HG03139 (cell line): ENCODE measurements around the gene ABCD3.

Source experiments
- ATAC-seq: cut with Tn5 transposase; IDR thresholded peaks from one replicate; pipeline ENCODE4 v1.9.1; 2021; ENCODE audit not compliant: unreplicated experiment

The ABCD3 gene

DNA sequence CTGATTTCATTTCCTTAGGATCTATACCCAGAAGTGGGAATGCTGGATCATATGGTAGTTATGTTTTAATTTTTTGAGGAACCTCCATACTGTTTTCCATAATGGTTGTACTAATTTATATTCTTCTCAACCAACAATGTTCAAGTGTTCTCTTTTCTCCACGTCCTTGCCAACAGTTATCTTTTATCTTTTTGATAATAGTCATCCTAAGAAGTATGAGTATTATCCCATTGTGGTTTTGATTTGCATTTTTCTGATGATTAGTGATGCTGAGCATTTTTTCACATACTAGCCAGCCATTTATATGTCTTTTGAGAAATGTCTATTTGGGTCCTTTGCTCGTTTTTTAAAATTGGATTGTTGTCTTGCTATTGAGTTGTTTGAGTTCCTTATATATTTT lies 38.5 kb downstream of the ABCD3 start:
- no peak for ATAC-seq

DNA sequence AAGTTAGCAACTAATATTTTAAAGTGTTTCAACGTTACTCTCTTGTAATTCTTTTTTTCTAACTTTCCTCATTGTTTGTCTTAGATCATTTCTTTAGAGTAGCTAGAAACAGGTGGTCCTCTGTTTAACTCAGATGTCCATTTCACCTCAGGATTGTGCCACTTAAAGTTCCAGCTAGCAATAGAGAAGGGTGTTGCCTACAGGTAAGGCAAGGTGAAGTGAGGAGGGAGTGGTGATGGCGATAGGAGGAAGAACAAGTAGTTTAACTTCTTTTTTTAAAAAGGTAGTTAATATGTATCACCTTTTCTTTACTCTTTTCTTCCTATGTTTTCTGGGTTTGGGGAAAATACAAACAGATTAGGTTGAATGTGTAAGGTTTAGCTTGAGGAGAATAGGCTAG lies 44.4 kb downstream of the ABCD3 start:
- ATAC-seq: no peak

DNA sequence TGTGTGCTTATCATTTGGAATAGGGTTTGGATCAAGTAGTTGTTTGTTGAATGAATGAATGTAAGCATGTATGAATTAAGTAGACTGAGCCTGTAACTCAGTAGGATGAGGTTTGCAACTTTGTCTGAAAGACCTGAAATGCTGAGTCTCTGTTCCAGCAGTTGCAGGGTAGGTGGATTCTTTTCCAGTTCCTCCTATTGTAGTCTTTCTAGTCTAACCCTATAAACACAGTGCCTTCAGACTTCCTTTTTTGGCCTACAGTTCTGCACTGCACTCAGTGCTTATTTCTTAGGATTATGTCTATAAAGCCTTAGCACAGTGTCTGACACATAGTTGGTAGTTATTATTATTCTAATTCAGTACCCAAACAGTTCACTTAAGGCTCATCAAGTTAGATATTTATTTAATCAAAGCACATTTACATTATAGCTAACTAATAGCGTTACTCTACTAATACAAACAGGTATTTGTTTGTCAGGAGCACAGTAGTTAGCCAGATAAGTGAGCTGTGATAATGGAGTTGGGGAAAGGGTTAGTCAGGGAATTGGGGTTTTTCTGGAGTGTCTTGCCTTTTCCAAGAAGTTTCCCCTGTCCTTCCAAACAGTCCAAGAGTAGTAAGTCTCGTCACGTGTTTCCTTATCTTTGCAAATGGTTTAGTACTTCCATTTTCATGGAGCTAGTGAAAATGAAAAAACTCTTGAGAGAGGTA lies 45.0 kb downstream of the ABCD3 start:
- no peak for ATAC-seq

DNA sequence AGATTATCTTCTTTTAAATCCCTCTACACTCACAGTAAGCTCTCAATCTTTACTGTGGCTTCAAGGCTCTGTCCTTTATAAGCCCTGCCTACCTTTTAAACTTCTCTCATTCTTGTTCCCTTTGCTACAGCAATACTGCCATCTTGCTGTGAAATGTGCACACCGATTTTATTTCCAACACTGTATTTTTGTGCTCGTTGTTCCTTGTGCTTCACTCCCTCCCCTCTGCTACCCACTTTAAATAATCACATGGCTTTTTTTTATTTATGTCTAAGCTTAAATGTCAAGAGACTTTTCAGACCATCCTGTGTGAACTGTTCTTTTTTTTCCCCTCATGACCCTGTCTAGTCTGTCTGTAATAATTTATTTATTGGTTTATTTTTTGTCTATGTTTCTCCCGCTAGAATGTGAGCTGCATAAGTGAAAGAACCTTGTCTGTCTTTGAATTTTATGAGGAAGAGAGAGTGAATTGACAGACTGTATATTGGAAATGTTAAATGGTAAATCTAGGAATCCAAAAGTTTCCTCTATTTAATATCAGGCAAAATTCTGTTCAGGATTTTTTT lies 45.7 kb downstream of the ABCD3 start:
- ATAC-seq: no peak

DNA sequence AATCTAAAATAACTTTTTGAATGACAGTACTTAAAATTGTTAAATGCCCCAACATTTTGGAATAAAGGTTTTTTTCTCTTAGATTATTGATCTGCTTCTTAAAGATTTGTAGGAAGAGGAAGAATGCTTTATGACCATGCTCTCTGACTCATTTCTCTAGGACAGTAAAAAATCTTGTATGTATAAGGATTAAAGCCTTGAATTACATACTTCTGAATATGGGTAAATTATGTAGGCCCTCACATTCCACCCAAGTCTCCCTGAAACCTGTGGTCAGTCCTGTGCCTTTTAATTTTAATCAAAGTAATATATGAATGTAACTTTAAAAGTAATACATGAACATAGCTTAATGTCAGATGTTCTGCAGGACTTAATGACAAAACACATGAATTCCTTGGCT lies 50.5 kb downstream of the ABCD3 start:
- no peak for ATAC-seq

DNA sequence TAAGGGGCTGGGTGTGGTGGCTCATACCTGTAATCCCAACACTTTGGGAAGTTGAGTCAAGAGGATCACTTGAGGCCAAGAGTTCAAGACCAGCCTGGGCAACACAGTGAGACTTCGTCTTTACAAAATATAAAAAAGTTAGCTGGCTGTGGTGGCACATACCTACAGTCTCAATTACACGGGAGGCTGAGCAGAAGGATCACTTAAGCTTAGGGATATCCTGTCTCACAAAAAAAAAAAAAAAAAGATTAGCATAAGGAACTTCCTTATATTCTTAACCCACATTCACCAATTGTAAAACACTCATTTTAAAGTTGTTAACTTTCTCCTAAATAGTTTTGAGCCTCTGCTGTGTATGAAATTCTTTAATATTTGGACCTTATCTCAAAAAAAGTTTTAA lies 53.1 kb downstream of the ABCD3 start:
- ATAC-seq: no peak

DNA sequence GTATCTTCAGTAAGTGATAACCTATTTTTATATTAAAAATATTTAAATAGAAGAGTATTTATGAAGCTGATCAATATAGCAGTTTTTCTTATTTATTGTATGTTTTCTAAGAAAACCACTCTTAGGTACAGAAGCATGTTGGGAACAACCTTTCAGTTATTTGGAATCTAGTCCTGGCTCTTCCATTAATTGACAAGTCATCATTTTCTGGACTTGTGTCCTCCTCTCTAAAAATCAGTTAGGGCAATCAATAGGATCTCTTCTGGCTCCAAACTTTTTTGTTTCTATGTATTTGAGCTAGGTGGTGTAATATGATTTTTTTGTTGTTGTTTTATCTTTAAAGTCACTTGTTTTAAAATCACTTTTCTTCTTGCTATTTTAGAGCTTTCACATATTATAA lies 57.0 kb downstream of the ABCD3 start:
- no peak for ATAC-seq

DNA sequence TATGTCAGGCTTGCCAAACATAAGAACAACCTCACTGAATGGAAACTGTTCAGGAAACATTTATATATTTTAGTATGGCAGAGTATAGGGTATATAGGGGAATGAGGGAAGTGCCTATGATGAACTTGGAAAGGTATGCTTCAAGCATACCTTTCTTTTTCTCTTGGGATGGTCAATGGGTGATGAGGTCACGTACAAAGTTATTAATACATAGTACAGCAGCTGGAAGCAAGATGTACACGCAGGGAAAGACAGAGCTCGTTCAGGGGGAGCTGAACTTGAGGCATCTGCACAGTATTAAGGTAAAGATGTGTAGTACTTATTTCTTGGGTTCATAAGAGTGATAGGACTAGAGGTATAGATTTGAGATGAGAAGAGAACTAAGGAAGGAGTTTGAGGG lies 61.5 kb downstream of the ABCD3 start:
- no peak for ATAC-seq

DNA sequence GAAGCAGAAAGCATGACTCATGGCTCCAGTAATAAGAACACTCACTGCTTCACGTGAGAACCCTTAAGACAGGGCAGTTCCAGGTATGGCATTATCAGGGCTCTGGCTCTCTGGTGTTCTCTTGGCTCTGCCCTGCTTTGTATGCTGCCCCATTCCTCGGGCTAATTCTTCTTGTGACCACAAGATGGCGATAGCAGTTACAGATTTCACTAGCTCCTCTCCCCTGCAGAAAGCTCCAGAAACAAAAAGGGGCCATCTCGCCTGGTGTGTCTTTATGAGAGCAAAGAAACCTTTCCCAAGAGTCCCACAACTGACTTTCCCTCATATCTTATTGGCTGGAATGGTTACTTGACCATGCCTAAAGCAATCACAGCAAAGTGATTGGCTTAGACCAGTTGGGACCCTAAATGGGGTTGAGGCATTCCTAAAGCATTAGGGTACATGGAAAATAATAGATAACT lies 63.3 kb downstream of the ABCD3 start:
- peak; percentile 96 for ATAC-seq

DNA sequence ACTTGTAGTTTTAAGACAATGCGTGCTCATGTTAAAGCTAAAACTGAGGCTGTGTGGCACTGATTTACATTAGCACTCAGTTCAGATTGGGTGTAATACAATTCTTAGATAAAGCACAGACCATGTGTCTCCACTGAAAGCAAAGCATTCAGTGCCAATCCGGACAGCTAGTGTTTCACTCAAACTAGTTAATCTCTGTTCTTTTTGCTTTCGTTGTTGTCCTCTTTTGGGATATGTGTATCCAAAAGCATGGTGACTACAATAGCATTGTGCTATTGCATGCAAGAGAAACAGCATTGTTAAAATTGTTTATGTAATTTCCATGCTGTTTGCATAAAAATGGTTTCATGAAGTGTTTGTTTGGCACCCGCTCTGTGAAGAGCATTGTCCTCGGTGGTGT lies 68.8 kb downstream of the ABCD3 start:
- no peak for ATAC-seq

DNA sequence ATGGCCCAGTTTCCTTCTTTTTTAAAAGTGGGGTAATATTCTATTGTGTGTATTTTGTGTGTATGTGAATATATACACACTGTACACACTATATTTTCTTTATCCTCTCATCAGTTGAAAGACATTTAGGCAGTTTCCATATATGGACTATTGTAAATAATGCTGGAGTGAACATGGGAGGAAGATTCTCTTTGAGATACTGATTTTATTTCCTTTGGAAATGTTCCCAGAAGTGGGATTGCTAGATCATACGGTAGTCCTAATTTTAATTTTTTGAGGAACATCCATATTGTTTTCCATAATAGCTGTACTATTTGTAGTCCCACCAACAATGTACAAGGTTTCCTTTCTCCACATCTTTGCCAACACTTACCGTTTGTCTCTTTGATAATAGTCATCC lies 72.4 kb downstream of the ABCD3 start:
- no peak for ATAC-seq

DNA sequence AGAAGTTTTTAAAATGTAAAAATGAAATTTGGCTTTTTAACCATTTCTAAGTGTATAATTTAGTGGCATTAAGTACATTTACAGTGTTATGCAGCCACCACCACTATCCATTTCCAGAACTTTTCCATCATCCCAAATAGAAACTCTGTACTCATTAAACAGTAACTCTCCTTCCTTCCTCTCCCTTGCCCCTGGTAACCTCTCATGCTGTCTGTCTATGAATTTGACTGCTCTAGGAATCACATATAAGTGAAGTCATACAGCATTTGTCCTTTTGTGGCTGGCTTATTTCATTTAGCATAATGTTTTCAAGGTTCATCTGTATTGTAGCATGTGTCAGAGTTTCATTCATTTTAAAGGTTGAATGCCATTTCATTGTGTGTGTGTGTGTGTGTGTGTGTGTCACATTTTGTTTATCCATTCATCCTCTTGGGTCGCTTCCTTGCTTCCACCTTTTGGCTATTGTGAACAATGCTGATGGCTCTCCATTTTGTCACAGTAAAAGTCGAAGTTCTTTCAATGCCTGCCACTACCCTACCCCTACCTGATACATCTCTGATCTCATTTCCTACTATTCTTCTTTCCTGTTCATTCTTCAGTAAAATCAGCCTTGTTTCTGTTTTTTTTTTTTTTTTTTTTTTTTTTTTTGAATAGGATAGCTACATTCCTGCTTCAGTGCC lies 78.0 kb downstream of the ABCD3 start:
- ATAC-seq: no peak

DNA sequence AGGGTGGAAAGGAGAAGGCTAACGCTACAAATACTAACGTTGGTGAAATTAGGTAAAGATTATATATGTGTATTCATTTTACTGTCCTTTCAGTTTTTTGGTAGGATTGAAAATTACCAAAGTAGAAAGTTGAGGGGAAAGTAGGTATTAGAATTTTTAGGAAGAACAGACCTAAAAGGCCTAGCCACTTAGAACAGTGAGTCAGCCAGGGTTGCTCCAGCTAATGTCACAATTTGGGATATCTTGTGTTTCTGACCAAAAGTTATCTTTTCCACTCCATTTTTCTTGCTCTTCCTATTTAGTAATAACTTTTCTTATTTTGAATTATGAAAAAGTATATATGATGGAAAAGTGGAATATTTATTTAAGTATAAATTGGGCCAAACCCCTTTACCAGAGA lies 83.2 kb downstream of the ABCD3 start:
- ATAC-seq: no peak

DNA sequence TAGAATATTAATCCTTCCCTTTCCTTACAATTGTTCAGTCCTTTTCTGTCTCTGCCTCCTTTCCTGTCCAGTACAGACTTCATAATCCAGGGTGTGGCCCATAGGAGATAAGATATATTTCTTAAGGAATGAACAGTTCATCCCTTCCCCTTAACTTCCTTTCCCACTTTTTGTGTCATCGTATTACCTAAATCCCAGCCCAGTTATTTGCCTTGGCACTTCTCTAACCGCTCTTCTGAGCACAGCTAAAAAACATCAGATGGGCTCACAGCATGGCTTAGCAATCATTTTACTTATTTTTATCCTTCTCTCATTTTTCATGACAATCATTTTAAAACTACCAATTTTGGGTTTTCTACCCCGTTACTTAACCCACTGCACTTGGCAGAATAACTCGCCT lies 83.7 kb downstream of the ABCD3 start:
- no peak for ATAC-seq

DNA sequence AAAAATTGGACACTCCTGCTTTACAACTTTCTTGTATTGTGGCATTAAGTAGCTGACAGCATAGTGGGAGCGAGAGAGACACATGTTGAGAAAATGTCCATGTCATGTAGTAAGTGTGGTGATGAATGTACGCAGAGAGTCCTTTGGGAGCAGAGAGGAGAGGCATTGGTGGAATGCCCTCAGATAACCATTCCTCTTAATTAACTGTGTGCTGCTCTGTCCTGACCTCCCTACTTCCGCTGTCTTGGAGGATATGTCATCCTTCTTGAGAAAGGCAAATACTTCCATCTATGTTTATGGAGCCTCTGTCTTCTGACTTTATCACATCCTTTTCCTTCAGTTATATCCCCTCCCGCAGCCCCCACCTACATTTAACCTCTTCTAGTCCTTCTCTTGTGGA lies 85.0 kb downstream of the ABCD3 start:
- ATAC-seq: no peak

DNA sequence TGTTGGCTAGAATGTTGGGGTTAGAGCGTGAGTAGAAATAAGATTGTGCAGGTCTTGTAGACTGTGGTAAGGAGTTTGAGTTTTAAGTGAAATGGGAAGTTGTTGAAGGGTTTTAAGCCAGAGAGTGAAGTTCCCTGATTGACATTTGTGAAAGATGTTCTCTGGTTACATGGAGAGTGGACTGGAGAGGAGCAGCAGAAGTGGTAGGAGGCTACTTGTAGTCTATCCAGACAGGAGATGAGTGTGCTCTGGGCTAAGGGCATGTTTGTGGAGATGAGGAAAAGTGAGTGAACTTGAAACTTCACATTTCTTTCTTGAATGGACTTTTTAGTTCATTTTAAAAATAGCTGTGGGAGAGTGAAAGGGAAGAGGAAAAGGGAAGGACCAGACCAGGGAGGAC lies 86.4 kb downstream of the ABCD3 start:
- no peak for ATAC-seq

DNA sequence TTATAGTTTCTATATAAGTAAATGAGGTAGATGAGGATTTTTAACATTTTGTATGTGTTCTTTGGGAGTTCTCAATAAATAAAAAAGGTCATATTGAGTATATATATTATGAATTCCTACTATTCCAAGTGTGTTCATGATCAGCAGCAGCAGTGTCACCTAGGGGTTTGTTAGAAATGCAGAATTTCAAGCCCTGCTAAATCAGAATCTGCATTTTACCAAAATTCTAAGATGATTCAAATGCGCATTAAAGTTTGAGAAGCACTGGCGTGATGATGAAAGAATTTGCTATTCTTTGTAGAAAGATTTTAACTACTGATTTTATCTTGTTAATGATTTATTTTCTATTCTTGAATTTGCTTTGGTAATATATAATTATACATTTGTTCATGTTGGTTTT lies 94.6 kb downstream of the ABCD3 start:
- ATAC-seq: no peak

DNA sequence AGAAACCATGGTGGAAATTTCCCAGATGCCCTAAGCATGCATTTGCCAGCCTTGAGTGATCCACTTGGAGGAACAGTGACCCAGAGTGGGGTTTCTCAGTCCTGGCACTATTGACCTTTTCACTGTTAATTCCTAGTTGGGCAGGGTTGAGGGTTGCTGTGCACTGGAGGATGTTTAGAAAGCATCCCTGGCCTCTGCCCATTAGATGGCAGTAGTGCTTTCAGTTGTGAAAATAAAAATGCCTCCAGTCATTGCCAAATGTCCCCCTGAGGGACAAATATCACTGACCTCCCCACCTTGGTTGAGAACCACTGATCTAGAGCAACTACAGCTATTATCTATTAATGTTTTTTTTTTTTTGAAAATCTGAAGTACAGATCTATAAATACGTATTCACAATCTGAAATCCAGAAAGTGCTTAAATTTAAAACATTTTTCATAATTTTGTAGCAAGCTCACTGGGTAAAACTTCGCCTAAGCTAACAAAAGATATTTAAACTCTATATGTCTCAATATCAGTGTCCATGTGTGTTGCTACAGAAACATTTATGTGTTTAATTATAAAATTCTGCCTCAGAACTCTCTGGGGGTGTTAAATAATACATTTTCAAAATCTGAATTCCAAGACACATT lies 96.0 kb downstream of the ABCD3 start:
- ATAC-seq: no peak

DNA sequence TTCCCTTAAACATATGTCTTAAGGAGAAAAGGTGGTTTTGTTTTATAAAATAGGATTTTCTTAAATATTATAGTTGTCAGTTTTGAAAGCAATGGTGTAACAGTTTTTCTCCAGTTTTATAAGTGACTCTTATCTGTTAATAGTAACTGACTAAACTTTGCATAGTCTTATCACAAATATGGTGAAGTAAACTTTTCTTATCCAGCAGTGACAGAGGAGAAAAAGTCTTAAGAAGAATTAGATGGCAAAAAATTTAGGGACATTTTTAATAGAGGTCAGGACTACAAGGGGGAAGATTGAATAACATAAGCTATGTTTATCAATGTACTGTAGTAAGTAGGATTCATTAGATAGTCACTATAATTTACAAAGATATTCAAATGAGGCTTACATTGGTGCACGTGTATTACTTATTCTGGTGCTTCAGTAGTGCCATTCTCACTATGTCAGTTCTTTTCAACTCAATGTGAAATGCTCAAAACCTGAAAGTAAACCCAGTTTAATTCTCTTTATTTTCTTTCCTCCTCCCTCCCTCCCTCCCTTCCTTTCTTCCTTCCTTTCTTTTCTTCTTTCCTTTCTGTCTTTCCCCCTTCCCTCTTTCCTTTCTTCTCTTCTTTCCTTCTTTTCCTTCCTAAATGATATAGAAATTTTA lies 97.2 kb downstream of the ABCD3 start:
- no peak for ATAC-seq

DNA sequence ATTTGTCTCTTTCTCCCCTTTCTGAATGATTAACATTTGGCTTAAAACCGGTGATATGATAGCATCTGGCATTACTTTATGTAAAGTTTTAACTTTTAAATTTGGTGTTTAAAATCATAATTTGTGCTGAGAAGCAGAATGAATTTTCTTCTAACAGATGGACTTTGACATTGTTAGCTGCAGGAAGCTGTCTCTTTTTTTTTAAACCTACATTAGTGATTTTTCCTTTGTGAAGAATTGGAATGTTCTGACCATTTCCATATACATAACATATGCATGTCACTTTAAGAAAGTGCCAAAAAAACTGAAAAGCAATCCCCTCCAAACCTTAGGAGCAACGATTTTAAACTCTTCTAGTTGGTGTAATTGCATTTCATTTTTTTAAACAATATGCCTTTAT lies 101.2 kb downstream of the ABCD3 start:
- ATAC-seq: no peak

DNA sequence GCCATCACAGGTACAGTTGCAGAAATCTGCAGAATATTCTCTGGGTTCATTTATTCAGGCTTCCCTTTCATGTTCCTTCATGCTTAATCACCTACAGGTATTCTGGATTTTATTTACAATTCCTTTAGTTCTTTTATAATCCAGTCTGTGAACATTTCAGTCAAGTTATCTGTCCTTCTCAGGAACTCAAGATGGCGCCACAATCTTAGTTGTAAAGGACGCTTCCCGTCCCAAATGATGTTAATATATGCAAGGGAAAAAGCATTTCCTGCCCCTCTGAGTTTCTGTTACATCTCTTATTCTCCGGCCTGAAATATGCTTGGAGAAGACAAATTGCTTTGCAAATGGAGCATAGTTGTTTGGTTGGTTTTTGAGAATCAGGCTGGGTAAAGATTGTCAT lies 104.1 kb downstream of the ABCD3 start:
- ATAC-seq: no peak

DNA sequence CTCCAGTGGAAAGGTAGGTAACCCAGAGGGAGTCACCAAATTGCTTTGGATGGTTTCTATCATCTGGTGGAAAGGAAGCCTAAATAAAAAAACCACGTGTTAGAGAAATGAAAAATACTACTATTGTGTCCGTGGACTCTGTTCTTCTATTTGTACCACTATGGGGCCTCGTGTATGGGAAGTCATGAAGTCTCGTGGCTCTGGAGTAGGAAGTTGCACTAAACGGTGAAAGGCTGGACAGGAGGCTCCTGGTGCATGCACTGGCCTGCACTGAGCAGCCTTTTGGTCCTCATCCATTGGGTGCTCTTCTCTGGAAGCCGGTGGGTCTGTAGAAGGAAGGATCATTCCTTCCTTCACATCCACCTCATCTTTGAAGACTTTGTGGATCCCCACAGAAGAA lies 106.3 kb downstream of the ABCD3 start:
- no peak for ATAC-seq
